IMR-90 (cell line): Measurements from ENCODE around the gene ZNF556. TPM values are rescaled to one million over a fixed set of nuclear protein-coding genes. Genes with fewer than 3 reads are reported as not detected.

ENCODE experiments used
- CTCF ChIP-seq: conservative IDR thresholded peaks from 2 replicates; pipeline ENCODE4 v1.5.1; 2012; ENCODE audit warnings: mild to moderate bottlenecking, low read depth, low read length, improper control_type of control experiment
- MAFK ChIP-seq: IDR thresholded peaks from 2 replicates; pipeline ENCODE4 v1.6.1; 2012; ENCODE audit warnings: low read depth, low read length, improper control_type of control experiment
- POLR2A ChIP-seq: IDR thresholded peaks from 2 replicates; pipeline ENCODE4 v1.6.1; 2012; ENCODE audit warnings: mild to moderate bottlenecking, low read depth, low read length
- polyA plus RNA-seq, 3 experiments: library from polyadenylated mRNA; depleted of rRNA; stranded (reverse); fragments of >200 nt; gene quantifications; 2 replicates each; pipeline ENCODE4 v1.2.3, GENCODE V29; 2012; ENCODE audit warnings: low replicate concordance in 1 of 3
- total RNA-seq: library from RNA; depleted of rRNA; stranded (reverse); fragments of >200 nt; gene quantifications from 2 replicates; pipeline ENCODE4 v1.2.3, GENCODE V29; 2012

Gene ZNF556
- total and polyA plus RNA-seq, 2 of the 4 experiments (the other 2 are of a cell fraction), result not detected

GRCh38 chr19:2840794-2841791 is 26.0 kb upstream of the ZNF556 start, which contains the start of gene ZNF555 (continued):
- peak; percentile 41 for TF ChIP-seq CTCF
- peak; percentile 29; the same call in 1 of the 2 replicates for TF ChIP-seq POLR2A
- no peak for TF ChIP-seq MAFK
